Stimulated activated CD4-positive, alpha-beta T cell treated with anti-CD3 and anti-CD28 coated beads, Interleukin-1b, Interleukin-23, amount 100 ng/mL, for 1 hour (primary cell): ENCODE data around the gene RAB40A.
"Not testable (repeated sequence)": the region's sequence is repeated elsewhere in the genome, so short reads cannot be mapped to it uniquely, and the experiment has no call there.

Experiments
- DNase-seq, 2 donors: peaks; one replicate each; pipeline ENCODE4 v3.0.0-alpha.2; 2020; ENCODE audit warnings: low read depth in 2 of 2

The RAB40A gene

DNA sequence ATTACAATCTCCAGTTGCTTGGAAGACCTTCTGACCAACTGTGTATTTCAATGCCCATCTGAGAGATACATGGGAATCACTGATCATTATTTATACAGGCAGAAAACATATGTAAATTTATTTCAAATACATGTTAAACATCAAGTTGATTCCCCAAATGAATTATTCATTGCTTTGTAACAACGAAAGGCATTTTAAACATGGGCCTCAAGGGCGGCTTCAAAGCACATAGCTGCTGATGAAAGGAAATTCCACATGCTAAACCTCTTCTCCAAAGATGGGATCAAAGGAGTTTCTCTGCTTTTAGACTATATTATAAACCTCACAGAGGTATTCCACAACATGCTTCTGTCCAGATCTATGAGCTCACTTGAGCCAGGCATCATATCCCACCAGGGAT, 4.3 kb upstream of the RAB40A start:
- DNase-seq: no peak

DNA sequence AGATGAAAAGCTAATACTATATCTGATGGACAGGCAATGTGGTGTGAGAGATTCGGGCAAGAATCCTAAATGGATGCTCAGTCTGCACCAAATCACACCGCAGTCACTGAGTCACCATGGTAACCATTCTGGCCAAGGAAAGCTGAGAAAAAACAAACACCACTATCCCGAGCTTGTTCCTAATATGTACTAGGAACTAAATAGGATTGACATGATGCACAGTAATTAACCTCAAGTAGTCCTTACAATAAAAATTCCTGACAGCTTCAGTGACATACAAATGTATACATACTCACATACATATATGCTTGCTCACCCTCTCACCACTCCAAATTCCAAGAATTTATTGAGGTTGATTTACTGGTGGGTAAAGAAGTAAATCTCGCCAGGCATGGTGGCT, 1.1 kb upstream of the RAB40A start:
- DNase-seq: no peak

DNA sequence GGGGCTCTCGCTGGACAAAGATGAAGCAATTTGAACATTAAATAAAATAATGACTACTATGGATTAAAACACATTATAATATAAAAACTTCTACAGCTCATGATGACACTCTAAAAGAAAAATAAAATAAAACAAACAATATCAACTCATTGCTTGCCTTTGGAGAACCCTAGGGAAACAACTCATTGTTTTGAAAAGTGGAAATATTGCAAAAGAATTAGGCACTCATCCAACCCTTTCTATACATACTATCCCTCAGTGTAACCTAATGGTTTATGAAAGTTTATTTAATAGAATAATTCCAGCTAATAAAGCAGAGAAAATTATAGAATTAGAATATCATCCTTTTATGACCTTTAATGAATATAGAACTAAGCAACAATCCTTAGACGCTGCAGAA, 718 bp downstream of the RAB40A start:
- DNase-seq: no peak

- no peak for DNase-seq
Measured at GRCh38 chrX:103517246-103517645, 2.0 kb downstream of the RAB40A start.

DNA sequence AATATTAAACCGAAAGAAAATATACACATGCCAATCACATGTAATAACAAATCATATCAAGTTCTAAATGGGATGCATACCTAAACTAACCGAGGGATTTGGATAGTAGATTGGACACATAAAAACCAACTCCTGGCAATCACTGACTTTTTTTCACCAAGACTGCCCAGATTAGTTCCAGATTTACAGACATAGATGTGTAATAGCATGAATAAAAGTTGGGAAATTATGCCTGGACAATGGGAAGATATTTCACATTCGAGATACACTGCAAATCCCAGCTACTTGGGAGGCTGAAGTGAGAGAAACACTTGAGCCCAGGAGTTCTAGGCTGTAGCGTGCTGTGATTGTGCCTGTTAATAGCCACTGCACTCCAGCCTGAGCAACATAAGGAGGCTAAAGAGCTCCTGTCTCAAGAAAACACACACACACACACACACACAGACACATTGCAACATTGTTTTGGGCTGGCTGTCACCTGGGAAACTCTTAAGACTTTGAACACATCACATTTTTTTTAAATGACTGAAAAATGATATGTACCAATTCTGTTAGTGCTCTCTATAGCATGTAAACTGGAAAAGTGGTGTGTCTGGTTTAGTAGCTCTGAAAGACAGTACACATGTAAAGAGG, 5.7 kb downstream of the RAB40A start:
- no peak for DNase-seq

DNA sequence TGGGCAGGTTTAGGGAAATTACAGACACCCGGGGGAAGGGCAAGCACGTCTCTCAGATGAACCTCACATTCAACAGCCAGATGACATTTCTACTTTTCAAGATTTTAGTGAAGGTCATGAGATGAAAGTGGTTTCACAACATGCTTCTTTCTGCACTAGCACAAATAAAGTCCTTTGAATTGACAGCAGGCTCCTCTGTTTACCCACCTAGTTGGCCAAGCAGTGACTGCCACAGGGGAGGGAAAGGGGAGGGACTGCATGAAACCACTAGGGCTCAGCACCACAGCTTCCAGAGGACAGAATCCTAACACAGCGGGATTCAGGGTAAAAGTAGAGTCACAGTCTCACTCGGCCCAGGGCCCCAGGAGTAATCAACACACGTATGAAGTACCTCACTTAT, 6.2 kb downstream of the RAB40A start:
- no peak for DNase-seq

GRCh38 chrX:103510031-103510430, 9.3 kb downstream of the RAB40A start:
- no peak for DNase-seq

DNA sequence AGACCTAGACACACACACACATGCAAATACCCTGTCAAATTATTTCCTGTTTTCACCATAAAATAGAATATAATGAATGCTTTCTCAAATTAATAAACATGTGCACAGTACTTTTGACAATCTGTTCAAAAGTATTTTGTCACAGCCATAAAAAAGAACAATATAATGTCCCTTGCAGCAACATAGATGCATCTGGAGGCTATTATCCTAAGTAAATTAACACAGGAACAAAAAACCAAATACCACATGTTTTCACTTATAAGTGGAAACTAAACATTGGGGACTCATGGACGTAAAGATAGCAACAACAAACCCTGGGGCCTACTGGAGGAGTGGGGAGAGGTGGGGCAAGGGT, 15.5 kb downstream of the RAB40A start:
- no peak for DNase-seq

GRCh38 chrX:103503163-103503852, 16.0 kb downstream of the RAB40A start:
- DNase-seq: no peak

GRCh38 chrX:103498786-103499185, 20.5 kb downstream of the RAB40A start:
- no peak for DNase-seq

DNA sequence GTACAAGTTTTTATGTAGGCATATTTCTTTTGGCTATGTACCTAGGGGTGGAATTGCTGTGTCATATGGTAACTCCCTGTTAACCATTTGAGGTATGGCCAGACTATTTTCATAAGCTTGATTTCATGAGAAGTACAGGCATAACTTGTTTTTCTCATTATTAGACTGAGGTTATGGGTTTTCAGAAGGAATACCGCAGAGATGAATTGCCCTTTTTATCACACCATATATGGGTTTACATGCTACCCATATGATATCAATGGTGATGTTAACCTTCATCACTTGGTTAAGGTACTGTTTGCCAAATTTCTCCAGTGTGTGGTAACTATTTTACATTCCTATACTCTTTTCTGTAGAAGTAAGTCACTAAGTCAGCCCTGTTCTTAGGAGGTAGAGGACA, 23.5 kb downstream of the RAB40A start:
- no peak for DNase-seq

GRCh38 chrX:103493578-103493977, 25.7 kb downstream of the RAB40A start:
- DNase-seq: not testable (repeated sequence)

DNA sequence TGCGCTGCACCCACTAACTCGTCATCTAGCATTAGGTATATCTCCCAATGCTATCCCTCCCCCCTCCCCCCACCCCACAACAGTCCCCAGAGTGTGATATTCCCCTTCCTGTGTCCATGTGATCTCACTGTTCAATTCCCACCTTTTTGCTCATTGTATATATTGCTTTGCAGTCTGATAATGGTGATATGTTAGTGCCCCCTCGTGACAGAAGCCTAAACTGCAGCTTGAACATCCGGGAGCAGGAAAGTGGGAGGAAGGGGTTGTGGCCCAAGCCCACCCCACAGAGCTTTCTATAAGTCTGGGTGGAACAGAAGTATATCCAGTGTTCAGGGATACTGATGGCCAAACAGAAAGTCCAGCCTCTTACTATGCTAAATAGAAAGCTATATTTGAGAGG, 29.6 kb downstream of the RAB40A start:
- peak in 1 of 2 donors; percentile 11 for DNase-seq

DNA sequence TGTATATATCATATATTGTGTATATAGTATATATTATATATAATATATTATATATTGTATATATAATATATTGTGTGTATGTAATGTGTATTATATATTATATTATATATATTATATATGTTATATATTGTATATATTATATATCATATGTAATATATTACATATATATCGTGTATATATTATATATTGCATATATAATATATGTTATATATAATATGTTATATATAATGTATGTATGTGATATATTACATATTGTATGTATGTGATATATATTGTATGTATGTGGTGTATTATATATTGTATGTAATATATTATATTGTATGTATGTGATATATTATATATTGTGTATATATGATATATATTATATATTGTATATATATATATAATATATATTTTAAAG, 30.5 kb downstream of the RAB40A start:
- DNase-seq: no peak

GRCh38 chrX:103488332-103488731, 31.0 kb downstream of the RAB40A start:
- no peak for DNase-seq

- no peak for DNase-seq
Measured at GRCh38 chrX:103483720-103484119, 35.6 kb downstream of the RAB40A start.

DNA sequence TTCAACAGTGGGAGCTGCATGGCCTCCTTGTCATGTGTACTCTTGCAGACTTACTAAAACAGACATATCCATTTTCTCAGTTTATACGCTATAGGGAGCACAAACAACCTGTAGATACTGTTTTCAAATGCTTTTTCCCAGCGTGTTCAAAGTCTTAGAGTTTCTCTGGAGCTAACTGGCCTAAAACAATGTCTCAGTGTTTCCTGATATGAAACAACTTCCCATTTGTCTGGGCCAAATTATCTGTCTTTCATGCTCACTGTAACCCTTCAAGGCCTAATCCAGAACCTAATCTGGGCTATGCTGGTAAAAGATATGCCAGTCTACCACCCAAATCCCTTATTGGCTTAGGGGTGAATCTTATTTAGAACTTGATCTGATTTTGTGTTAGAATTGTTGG, 38.8 kb downstream of the RAB40A start:
- DNase-seq: no peak

GRCh38 chrX:103477496-103477895, 41.8 kb downstream of the RAB40A start:
- DNase-seq: no peak

DNA sequence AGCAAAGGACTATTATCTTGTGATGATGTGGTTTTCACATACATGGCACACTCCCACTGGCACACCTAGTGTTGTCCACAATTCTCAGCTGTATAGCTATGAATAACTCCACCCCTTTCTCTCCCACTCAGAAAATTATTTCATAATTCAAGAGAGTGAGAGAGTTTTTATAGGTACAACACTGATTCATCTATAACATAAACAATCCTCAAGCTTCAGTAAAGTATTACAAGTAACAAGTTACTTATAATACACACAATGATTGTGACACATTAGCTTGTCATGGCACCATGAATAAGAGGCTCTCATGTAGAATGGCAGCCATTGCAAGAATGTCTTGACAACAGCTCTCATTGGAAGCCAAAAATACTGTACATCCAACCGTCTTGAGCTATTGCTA, 43.9 kb downstream of the RAB40A start:
- no peak for DNase-seq

- not testable (repeated sequence) for DNase-seq
Measured at GRCh38 chrX:103469977-103470376, 49.3 kb downstream of the RAB40A start.

DNA sequence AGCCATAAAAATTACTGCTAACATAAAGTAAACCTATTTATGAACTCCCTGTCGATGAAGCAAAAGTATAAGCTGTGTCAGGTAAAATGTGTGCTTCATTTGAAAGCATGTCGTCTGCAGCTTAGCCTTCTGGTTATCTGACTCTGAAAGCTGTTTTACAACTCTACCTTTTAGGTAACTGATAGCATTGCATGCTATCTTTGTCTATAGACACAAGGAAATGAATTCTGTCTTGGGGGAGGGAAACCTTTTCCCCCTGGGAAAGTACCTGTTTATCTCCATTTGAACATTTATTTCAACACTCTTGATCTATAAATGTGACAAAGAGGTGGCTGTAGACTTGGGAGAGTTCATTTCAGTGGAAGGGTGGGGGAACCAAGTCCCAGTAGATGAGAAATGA, 51.4 kb downstream of the RAB40A start:
- no peak for DNase-seq

DNA sequence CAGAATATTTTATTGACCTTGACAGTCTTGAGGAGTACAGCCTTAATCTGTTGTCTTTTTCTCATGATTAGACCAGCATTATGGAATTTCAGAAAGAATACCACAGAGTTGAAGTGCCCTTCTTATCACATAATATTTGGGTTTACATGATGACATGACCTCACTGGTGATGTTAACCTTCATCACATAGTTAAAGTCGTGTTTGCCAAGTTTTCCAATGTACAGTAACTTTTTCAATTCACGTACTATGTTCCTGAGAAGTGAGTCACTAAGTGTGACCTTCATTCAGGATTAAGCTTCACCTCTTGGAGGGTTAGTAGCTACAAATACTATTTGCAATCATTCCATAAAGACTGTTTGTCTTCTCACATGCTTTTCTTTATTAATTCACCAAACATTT, 52.1 kb downstream of the RAB40A start:
- DNase-seq: no peak

- peak; percentile 29 to 56 for DNase-seq
Measured at GRCh38 chrX:103464774-103465117, 54.5 kb downstream of the RAB40A start.
